HAP-1 (cell line): Measurements from ENCODE around the gene CHCHD6.

Source experiments
- DNase-seq, 2 experiments: peaks; one replicate each; pipeline ENCODE4 v3.0.0-alpha.2; 2016 to 2020; ENCODE audit warnings: low spot score in 2 of 2
- H3K27me3 ChIP-seq: fragments of 250-450 bp; sonication (Bioruptor Pico); 2 replicates; pipeline ENCODE4 v1.5.1; 2020; ENCODE audit warnings: low read depth, mild to moderate bottlenecking, moderate library complexity
- H3K36me3 ChIP-seq: fragments of 250-450 bp; sonication (Bioruptor Pico); replicated peaks from 2 replicates; pipeline ENCODE4 v1.5.1; 2020; ENCODE audit warnings: mild to moderate bottlenecking
- H3K4me1 ChIP-seq: fragments of 250-450 bp; sonication (Bioruptor Pico); 2 replicates; pipeline ENCODE4 v1.5.1; 2020; ENCODE audit warnings: mild to moderate bottlenecking
- H3K4me3 ChIP-seq: fragments of 250-450 bp; sonication (Bioruptor Pico); 2 replicates; pipeline ENCODE4 v1.5.1; 2020; ENCODE audit warnings: mild to moderate bottlenecking, moderate library complexity
- H3K9me3 ChIP-seq: fragments of 250-450 bp; sonication (Bioruptor Pico); 2 replicates; pipeline ENCODE4 v1.5.1; 2020; ENCODE audit warnings: mild to moderate bottlenecking, moderate library complexity
- in situ Hi-C: fragments of 300-500 bp; cut with MboI; formaldehyde crosslinking; loops from 3 replicates; pipeline ENCODE4 v1.14.3; 2020; ENCODE audit warnings: low sequenced_read_pairs, inconsistent platforms, mixed read lengths

The CHCHD6 gene

DNA sequence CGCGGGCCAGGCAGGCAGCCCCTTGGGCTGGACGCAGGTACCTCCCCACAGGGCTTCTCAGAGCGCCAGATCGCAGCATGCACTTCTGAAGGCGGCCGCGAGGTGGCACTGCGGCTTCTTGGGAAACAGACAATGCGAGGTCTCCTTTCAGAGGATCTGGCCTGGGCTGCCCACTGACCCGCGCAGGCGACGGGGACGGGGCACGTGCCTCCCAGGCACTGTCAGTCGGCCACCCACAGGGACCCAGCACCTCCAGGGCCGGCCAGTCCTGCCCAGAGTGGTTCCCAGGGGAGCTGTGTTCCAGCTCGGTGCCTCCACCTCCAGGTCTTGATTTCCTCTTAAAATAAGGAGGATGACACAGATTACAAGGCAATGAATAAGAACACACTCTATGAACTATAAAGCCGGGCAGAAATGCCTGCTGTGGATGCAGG is 24.7 kb upstream of the CHCHD6 start:
- no peaks in the 10 kb centered on the region; the same call in none of the 2 replicates for H3K27me3 ChIP-seq
- no peaks in the 10 kb centered on the region for H3K36me3 ChIP-seq
- no peaks in the 10 kb centered on the region for H3K4me1 ChIP-seq
- DNase-seq: peak; percentile 45 to 91
- H3K9me3 ChIP-seq: no peaks in the 10 kb centered on the region
- in situ Hi-C loops: loop anchor here (10.0 to 25.0 kb wide), 2 partner anchors 783 to 865 kb away; no protein-coding TSS in a partner anchor
- no peak overlapping the region for H3K4me3 ChIP-seq

DNA sequence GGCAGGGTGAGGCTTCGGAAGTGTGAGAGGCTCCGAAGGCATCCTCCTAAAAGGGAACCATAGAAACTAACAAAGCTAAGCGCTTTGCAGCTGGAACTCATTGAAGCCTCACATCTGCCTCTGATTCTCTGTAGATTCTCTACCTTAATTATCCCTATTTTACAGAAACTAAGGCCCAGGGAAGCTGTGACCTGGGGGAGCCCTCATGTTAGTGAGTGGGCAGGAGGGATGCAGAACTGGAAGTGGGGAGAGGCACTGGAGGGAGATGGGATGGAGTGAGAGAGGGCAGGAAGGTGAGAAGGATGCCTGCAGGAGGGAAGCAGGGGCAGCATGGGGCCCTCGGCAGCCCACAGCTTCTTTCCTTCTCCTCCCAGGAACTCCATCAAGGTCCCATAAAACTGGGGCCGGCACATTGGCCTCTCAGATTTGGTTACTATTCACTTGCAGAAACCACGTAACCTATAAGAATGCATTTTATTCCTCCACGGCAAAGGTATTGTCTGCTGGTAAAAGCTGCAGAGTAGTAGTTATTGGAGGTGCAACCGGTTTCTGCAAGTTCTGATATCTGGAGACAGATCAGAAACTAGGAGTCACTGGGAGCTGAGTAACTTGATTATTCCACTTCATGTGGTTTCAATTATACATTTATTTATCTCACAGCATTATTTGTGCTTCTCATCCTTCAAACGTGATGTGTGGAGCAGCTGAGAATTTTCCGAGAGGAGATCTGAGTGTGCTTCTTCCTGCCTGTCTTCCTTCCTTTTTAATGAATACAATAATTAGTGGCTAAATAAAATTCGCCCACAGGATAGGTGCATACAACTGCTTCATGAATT is 24.0 kb upstream of the CHCHD6 start:
- DNase-seq: no peak
- H3K4me1 ChIP-seq: no peaks in the 10 kb centered on the region
- no peaks in the 10 kb centered on the region for H3K9me3 ChIP-seq
- in situ Hi-C loops: loop anchor here (10.0 to 25.0 kb wide), 2 partner anchors 782 to 865 kb away; no protein-coding TSS in a partner anchor
- no peaks in the 10 kb centered on the region for H3K36me3 ChIP-seq
- no peak overlapping the region for H3K4me3 ChIP-seq
- no peaks in the 10 kb centered on the region; the same call in none of the 2 replicates for H3K27me3 ChIP-seq

GRCh38 chr3:126680667-126681055 is 23.4 kb upstream of the CHCHD6 start:
- in situ Hi-C loops: loop anchor here (25.0 kb wide), 1 partner anchor 782 kb away; no protein-coding TSS in a partner anchor

GRCh38 chr3:126682009-126682408 is 22.0 kb upstream of the CHCHD6 start:
- in situ Hi-C loops: loop anchor here (25.0 kb wide), 1 partner anchor 780 kb away; no protein-coding TSS in a partner anchor
- Histone ChIP-seq H3K27me3 (no peaks in the 10 kb centered on the region; the same call in none of the 2 replicates), H3K9me3 (no peaks in the 10 kb centered on the region), H3K4me3 (no peak overlapping the region), H3K36me3 (no peaks in the 10 kb centered on the region), H3K4me1 (no peaks in the 10 kb centered on the region)
- no peak for DNase-seq

More at GRCh38 chr3:126680667-126681055, 23.4 kb upstream of the CHCHD6 start:
- H3K4me1 ChIP-seq: no peaks in the 10 kb centered on the region
- no peak overlapping the region for H3K4me3 ChIP-seq
- no peak for DNase-seq
- H3K27me3 ChIP-seq: no peaks in the 10 kb centered on the region; the same call in none of the 2 replicates
- no peaks in the 10 kb centered on the region for H3K36me3 ChIP-seq
- no peaks in the 10 kb centered on the region for H3K9me3 ChIP-seq

GRCh38 chr3:126683069-126683468 is 21.0 kb upstream of the CHCHD6 start:
- no peaks in the 10 kb centered on the region for H3K9me3 ChIP-seq
- H3K4me1 ChIP-seq: no peaks in the 10 kb centered on the region
- in situ Hi-C loops: loop anchor here (25.0 kb wide), 1 partner anchor 779 kb away; no protein-coding TSS in a partner anchor
- H3K36me3 ChIP-seq: no peaks in the 10 kb centered on the region
- no peak for DNase-seq
- no peak overlapping the region for H3K4me3 ChIP-seq
- no peaks in the 10 kb centered on the region; the same call in 1 of the 2 replicates for H3K27me3 ChIP-seq

DNA sequence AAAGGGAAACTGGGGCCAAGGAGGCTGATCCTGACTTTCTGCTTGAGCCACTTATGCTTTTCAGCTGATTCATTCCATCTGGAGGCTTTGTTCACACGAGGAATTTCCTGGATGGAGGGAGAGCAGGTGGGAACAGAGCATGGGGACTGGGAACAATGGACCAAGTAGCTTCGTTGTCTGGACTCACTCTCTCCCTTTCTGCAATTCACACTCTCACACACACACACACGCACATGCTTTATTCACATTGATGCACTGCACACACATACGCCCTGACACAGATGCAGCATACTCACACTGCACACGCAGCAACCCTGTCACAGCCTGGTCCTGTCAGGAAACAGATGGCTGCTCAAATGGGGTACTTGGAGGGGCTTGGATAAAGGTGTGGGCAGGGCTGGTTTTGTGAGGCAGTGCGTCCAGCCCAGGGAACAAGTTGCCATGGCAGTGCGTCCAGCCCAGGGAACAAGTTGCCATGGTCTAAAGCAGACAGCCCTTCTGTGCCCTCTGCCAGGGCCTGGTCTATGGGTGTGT is 19.8 kb upstream of the CHCHD6 start:
- Histone ChIP-seq H3K9me3 (no peaks in the 10 kb centered on the region), H3K4me1 (no peaks in the 10 kb centered on the region), H3K4me3 (no peak overlapping the region), H3K27me3 (no peaks in the 10 kb centered on the region), H3K36me3 (no peaks in the 10 kb centered on the region)
- DNase-seq: no peak
- in situ Hi-C loops: loop anchor here (25.0 kb wide), 1 partner anchor 778 kb away; no protein-coding TSS in a partner anchor

DNA sequence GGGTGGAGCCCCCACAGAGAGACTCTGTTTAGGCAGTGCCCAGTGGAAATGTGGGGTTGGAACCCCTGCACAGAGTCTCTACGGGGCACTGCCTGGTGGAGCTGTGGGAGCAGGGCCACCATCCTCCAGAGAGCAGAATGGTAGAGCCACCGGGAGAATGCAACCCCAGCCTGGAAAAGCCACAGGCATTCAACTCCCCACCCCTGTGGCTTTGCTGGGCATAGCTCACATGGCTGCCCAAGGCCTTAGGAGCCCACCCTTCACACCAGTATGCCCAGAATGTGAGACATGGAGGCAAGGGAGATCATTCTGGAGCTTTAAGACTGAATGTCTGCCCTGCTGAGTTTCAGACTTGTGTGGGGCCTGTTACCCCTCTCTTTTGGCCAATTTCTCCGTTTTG is 19.0 kb upstream of the CHCHD6 start:
- Histone ChIP-seq H3K4me1 (no peaks in the 10 kb centered on the region), H3K36me3 (no peaks in the 10 kb centered on the region), H3K4me3 (no peak overlapping the region), H3K9me3 (no peaks in the 10 kb centered on the region), H3K27me3 (no peaks in the 10 kb centered on the region)
- in situ Hi-C loops: loop anchor here (25.0 kb wide), 1 partner anchor 777 kb away; no protein-coding TSS in a partner anchor
- no peak for DNase-seq

- no peaks in the 10 kb centered on the region for H3K9me3 ChIP-seq
- H3K36me3 ChIP-seq: no peaks in the 10 kb centered on the region
- H3K4me3 ChIP-seq: no peak overlapping the region
- no peak for DNase-seq
- in situ Hi-C loops: loop anchor here (25.0 kb wide), 1 partner anchor 777 kb away; no protein-coding TSS in a partner anchor
- H3K27me3 ChIP-seq: no peaks in the 10 kb centered on the region
- H3K4me1 ChIP-seq: no peaks in the 10 kb centered on the region
Observed at GRCh38 chr3:126685493-126685892, 18.5 kb upstream of the CHCHD6 start.

DNA sequence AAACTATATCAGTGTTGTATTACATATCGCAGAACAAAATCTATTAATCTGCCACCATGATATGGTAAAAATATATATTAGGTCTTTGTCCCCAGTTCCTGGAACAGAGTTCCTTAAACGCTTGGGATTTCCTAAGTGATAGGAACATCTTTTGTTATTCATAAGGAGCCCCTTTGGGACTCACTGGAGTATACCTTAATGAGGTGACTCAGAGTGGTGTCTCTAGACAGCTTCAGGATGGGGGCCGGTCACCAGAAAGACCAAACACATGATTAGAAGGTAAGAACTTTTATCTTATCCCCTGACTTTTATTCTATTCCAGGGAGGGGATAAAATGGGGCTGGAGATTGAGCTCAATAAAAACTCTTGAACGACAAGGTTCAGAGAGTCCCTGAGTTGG is 12.3 kb upstream of the CHCHD6 start:
- in situ Hi-C loops: loop anchor here (25.0 kb wide), 1 partner anchor 771 kb away; no protein-coding TSS in a partner anchor

DNA sequence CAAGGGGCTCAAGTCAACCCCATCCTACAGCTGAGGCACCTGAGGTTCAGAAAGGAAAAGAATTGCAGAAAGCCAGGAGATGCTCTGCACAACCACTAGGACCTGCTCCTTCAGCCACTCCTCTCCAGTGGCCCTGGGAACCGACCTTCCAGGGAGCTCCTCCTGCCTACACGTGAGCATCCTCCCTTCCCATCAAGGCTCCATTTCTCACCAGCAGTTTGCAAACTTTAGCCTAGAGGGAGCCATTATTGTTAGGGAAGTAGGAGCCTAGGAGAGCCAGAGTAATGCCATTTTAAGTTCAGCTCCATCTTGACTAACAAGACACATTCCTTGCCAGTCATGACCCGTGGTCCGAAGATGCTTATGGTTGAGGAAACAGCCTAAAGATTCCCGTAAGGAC is 11.2 kb upstream of the CHCHD6 start:
- Histone ChIP-seq H3K4me1 (no peaks in the 10 kb centered on the region), H3K9me3 (no peaks in the 10 kb centered on the region), H3K4me3 (no peak overlapping the region), H3K36me3 (no peaks in the 10 kb centered on the region), H3K27me3 (peaks cover 3% of the 10 kb centered on the region)
- in situ Hi-C loops: loop anchor here (25.0 kb wide), 1 partner anchor 769 kb away; no protein-coding TSS in a partner anchor
- no peak for DNase-seq

More for the DNA sequence above, 12.3 kb upstream of the CHCHD6 start:
- Histone ChIP-seq H3K36me3 (no peaks in the 10 kb centered on the region), H3K9me3 (no peaks in the 10 kb centered on the region), H3K4me3 (no peak overlapping the region), H3K27me3 (no peaks in the 10 kb centered on the region), H3K4me1 (no peaks in the 10 kb centered on the region)
- DNase-seq: no peak

DNA sequence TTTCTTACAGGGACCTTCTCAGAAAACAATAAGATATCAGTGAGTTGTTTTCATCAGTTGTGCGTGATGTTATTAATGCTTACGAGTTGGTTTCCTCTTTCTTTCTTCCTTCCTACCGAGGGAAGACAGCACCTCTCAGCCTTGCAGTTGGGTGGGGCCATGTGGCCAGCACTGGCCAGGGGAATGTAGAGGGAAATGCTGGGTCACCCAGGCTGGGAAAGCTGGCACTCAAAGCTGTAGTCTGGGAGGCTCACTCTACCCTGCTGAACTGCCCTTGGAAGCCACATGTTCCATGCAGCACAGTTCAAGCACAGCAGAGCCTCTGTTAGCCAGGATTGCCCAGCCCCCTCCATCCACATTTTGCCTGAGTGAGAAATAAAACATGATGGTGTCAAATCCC is 10.1 kb upstream of the CHCHD6 start:
- in situ Hi-C loops: loop anchor here (25.0 kb wide), 1 partner anchor 768 kb away; no protein-coding TSS in a partner anchor
- no peak for DNase-seq
- peaks cover 3% of the 10 kb centered on the region for H3K27me3 ChIP-seq
- H3K4me1 ChIP-seq: no peaks in the 10 kb centered on the region
- no peaks in the 10 kb centered on the region for H3K9me3 ChIP-seq
- H3K36me3 ChIP-seq: no peaks in the 10 kb centered on the region
- H3K4me3 ChIP-seq: no peak overlapping the region

DNA sequence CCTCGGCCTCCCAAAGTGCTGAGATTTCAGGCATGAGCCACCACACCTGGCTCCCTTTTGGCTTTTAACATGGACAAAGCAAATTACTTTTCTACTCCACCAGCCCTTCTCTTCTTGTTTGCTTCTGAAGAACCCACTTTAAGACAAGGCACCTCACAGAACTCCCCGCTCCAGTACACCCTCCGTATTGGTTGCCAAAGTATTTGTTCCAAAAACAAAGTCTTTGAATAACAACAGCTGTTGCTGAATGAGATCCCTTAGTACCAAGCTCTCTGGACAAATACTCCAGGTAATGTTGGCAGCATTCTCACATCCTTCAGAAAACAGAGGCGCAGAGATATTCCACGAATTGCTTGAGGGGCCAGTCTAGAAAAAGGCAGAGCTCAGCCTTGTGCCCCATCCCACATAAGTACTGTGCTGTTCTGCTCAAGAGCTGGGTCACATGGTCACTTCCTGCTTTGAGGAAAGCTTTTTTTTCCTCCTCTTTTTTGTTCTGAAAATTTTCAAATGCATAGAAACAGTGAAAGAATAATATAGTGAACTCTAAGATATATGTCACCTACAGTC is 7.3 kb upstream of the CHCHD6 start:
- Histone ChIP-seq H3K9me3 (no peaks in the 10 kb centered on the region), H3K27me3 (peaks cover 9% of the 10 kb centered on the region), H3K36me3 (no peaks in the 10 kb centered on the region), H3K4me1 (no peaks in the 10 kb centered on the region), H3K4me3 (no peak overlapping the region)
- in situ Hi-C loops: loop anchor here (25.0 kb wide), 1 partner anchor 766 kb away; no protein-coding TSS in a partner anchor
- DNase-seq: no peak

GRCh38 chr3:126699011-126699410 is 5.0 kb upstream of the CHCHD6 start:
- in situ Hi-C loops: loop anchor here (25.0 kb wide), 1 partner anchor 763 kb away; no protein-coding TSS in a partner anchor
- no peak for DNase-seq
- no peaks in the 10 kb centered on the region for H3K36me3 ChIP-seq

More at GRCh38 chr3:126699011-126699410, 5.0 kb upstream of the CHCHD6 start:
- peaks cover 4% of the 10 kb centered on the region; the same call in 1 of the 2 replicates for H3K4me1 ChIP-seq
- H3K4me3 ChIP-seq: no peak overlapping the region
- no peaks in the 10 kb centered on the region for H3K9me3 ChIP-seq
- peaks cover 9% of the 10 kb centered on the region for H3K27me3 ChIP-seq
